H1 (cell line): ENCODE results near the gene PKD2. TPM values are rescaled to one million over a fixed set of nuclear protein-coding genes. Genes with fewer than 3 reads are reported as not detected.

ENCODE experiments used
- BACH1 ChIP-seq: IDR thresholded peaks from 2 replicates; pipeline ENCODE4 v1.6.1; 2012; ENCODE audit warnings: low read length, improper control_type of control experiment
- CBX5 ChIP-seq: fragments of 300-800, 300-1000 bp; sonication (generic); IDR thresholded peaks from 2 replicates; pipeline ENCODE4 v1.7.1; 2016; ENCODE audit warnings: antibody characterized with exemption, low read length, low read depth
- CTBP2 ChIP-seq: IDR thresholded peaks from 2 replicates; pipeline ENCODE4 v1.7.0; 2011; ENCODE audit warnings: borderline replicate concordance, mild to moderate bottlenecking, moderate library complexity, mixed read lengths, low read length; ENCODE audit not compliant: insufficient read depth, insufficient read length
- KDM1A ChIP-seq: fragments of 200-600, 300-600 bp; sonication (generic); IDR thresholded peaks from 2 replicates; pipeline ENCODE4 v1.7.1; 2016; ENCODE audit warnings: mild to moderate bottlenecking, low read length, borderline replicate concordance
- POLR2AphosphoS5 ChIP-seq: IDR thresholded peaks from 2 replicates; pipeline ENCODE4 v1.6.1; 2011; ENCODE audit warnings: low read depth, low read length
- polyA plus RNA-seq, 7 experiments: library from polyadenylated mRNA; depleted of rRNA in 3 of 7; stranded (reverse) in 5 of 7; unstranded in 2 of 7; fragments of >200 nt in 5 of 7; fragments of 200-250 nt in 2 of 7; gene quantifications; 1 replicate in 5 of 7; 2 replicates in 1 of 7; 4 replicates in 1 of 7; pipeline versions ENCODE4 v1.2.1 to v1.2.3, GENCODE V29; 2011 to 2013; ENCODE audit warnings: missing spikeins in 2 of 7, mixed read lengths in 2 of 7
- total RNA-seq: library from RNA; stranded (reverse); fragmentation: NEBNext Ultra II Directional; extraction: Animal tissue kit (Norgen Biotek cat#: 25700); gene quantifications from 2 replicates; pipeline ENCODE4 v1.2.1, GENCODE V29; 2021
- TF ChIP-seq, protein P1 (sequence below): IDR thresholded peaks from 2 replicates; pipeline ENCODE4 v1.6.1; 2012; ENCODE audit warnings: low read length, inconsistent platforms

Gene PKD2
- total and polyA plus RNA-seq, 2 of the 8 experiments (the other 6 are each of a cell fraction or from before 2014, with no cell fraction given), result 16.0 to 32.0 TPM

DNA sequence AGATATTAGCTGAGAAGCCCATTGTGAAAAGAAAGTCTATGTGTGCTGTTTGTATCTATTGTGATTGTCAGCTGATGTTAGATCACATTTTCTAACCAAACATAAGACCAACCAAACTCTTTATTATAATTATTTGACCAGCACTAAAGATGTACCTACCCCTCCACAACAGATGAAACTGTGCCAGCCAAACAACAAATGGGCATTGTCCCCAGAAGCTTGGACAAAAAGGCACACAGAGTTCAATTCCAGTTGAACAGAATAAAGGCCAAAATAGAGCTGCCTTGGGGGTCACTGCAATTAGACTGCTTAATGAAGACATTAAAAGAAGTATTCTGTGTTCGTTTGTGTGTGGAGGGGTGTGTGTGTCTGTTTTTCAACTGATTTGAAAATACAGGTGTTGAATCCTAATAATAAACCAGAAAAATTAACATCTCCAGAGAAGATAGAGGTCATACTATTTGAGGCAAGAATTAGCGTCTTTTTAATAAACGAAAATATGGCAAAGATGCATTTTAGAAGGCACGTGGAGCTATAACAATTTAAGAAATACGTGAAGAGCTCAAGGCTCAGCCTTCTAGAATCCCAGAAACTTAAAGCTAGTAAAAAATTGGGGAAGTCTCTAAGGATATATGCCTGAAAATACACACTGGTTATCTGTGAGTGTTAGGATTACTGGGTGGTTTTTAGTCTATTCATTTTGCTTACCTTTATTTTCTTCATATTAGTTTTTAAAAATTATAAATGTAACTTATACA lies 29.7 kb upstream of the PKD2 start (continued):
- TF ChIP-seq POLR2AphosphoS5 (no peak), KDM1A (no peak), CTBP2 (no peak), CBX5 (no peak), BACH1 (no peak)
- TF ChIP-seq, protein P1, sequence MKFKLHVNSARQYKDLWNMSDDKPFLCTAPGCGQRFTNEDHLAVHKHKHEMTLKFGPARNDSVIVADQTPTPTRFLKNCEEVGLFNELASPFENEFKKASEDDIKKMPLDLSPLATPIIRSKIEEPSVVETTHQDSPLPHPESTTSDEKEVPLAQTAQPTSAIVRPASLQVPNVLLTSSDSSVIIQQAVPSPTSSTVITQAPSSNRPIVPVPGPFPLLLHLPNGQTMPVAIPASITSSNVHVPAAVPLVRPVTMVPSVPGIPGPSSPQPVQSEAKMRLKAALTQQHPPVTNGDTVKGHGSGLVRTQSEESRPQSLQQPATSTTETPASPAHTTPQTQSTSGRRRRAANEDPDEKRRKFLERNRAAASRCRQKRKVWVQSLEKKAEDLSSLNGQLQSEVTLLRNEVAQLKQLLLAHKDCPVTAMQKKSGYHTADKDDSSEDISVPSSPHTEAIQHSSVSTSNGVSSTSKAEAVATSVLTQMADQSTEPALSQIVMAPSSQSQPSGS, result no peak
